NCI-H510A treated with DMSO at 0.1 percent for 48 hours (cell line): Measurements from ENCODE around the gene MAP3K19.

Experiments used
- DNase-seq: peaks from one replicate; lab custom pipeline; 2025; lab: John Stamatoyannopoulos, UW

The MAP3K19 gene

GRCh38 chr2:134932864-134933526 is 114.3 kb downstream of the MAP3K19 start:
- no peak for DNase-seq

DNA sequence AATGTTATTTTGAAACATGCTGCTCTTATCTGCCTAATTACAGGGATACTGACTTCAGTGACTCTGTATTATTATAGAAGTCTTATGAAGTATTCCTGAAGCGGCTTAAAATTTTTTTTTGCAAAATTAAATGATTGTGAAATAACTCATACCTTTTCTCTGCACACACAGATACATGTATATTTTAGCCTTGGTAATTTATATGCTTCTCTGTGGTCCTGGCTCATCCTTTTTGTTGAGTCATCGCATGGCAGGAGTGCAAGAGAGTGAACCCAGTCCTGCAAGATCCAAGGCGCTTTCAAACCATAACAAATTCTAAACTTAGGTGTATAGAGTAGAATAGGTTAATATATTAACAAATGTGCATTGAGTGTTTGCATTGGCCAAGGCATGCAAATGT is 120.1 kb downstream of the MAP3K19 start:
- DNase-seq = no peak

- no peak for DNase-seq
Observed at GRCh38 chr2:134926231-134926931, 120.9 kb downstream of the MAP3K19 start.

DNA sequence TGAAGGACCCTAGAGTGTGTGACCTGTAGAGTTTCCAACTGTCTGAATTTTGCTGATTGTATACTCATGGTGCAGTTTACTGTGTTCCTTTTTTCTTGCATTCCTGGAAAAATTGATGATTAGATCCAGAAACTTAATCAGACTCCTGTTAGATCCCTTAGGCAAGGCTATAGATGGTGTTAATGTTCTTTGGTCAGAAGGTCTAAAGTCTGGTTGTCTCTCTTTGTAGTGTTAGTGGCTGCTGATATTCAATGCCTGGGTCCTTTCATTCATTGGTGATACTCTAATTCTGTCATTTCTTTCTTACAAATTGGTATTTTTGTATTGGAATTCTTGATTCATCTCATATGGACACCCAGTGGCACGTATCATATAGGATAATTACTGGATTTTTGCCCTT is 122.3 kb downstream of the MAP3K19 start:
- DNase-seq = no peak

DNA sequence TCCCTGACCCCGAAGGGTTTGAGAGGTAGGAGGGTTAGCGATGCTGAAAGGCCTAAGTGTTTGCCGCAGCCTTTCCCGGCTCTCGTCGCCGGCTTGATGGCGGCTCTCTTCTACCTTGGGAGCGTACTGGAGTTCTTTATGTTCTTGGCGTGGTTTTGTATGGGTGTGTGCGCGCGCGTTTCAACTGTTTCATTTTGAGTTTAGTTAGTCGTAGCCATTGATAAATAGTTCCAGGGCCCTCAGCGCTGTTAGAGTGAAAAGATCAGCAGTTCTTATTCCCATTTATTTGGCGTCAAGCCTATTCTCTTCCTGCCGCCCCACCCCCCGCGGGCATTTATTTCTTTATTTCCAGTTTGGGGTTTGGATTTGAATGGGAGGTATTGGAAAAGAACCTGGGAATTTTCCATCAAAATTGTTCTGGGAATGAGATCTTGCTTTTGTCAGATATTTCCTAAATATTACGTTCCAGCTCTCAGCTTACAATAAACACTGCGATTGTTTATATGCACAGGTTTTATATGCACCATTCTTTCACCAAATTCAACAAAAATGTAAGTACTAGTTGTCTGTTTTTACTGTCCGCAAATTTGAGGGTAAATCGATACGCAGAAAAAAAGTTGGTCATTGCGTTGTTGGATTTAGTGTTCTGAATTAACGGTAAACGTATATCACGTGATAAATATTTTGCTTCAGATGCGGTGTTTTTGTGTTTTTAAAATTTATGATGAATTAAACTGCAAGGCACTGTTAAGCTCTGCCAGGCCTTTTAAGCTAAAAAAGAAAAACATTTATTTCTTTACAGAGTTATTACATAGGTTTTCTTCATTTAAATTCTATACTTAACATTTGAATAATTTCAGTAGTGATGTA is 127.7 kb downstream of the MAP3K19 start:
- peak; percentile 57 for DNase-seq

- DNase-seq = peak; percentile 97
Observed at GRCh38 chr2:134918526-134919340, 128.5 kb downstream of the MAP3K19 start, which contains the start of gene CCNT2. Gene CCNT2, plus strand, starts transcription at chr2:134918822. Its CDS starts 33 bp downstream, at chr2:134918855.

DNA sequence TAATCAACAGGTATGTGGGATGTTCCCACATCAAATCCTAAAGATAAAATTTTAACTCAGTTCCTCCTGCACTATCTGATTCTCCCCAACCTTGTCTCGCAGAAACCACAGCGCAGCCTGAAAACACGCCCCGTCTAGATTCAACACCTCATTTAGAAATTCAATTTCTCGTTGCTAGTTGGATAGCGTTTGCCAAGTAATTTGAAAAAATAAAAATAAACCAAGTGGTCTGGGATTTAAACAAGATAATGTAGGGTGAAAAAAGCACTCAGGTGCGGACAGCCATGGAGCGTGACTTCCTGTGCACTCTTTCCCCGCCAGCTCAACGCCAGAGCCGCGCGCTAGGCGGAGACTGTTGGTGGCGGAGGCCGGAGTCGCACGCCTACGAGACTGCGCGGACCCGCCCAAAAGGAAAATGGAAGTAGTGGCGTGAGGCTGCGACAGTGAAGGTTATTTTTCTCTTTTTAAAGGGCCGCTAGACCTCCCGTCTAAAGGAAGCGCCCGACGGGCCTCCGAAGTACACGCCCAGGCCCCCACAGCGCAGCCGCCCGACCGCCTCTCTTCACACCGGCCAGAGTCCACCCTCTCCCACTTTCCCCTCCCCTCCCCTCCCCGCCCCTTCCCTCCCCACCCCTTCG is 129.2 kb downstream of the MAP3K19 start:
- DNase-seq = peak; percentile 96

DNA sequence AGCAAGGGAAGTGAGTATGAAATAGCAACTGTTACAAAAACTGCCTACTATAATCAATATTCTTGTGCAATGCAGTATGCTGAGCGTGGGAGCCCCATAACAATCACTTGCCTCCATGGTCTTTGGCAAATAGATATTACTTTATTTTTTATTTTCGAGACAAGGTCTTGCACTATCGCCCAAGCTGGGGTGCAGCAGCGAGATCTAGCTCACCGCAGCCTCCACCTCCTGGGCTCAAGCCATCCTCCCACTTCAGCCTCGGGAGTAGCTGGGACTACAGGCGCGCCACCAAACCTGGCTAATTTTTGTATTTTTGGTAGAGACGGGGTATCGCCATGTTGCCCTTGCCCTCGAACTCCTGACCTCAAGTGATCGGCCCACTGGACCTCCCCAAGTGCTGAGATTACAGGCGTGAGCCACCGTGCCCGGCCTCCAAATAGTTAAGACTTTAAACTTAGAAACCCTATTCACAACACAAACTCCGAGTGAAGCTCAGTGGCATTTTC is 129.8 kb downstream of the MAP3K19 start:
- peak; percentile 36 for DNase-seq
